NCI-H345 (cell line): ENCODE results near the gene KLHDC8B.
A peak's percentile ranks its signal among the peaks of the same experiment; 100 is the strongest.

Experiments
- DNase-seq: peaks from one replicate; lab custom pipeline; 2025; lab: John Stamatoyannopoulos, UW

The KLHDC8B gene

DNA sequence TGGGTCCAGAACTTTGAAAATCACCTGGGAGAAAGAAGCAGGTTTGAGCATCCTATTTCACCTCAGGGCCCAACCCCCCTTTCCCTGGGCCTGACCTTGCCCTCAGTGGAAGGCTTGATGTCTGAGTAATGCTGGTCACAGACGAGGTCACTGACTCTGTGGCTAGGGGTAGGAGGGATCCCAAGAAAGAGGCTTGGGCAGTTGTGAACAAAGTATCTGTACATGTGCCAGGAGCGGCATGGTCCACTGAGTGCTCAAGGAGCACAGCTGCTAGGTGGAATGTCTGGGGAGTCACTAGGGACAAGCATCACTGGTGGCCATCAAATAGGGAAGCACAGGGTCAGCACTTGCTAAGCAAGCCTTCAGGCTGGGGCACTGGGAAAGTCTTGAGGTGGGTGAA is 12.6 kb upstream of the KLHDC8B start:
- DNase-seq: no peak

DNA sequence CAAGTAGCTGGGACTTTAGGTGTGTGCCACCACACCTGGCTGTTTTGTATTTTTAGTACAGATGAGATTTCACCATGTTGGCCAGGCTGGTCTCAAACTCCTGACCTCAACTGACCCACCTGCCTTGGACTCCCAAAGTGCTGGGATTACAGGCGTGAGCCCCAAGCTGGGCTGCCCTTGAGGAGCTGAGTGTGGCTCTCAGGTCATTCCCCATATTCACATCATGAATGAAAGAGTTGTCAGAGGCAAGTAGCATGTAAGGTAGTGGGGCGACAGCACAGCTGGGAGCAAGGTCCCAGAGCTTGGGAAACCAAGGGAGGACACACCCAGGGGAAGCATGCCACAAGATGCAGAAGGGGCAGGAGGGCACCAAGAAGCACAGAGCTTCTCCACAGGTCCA is 10.2 kb upstream of the KLHDC8B start:
- no peak for DNase-seq

DNA sequence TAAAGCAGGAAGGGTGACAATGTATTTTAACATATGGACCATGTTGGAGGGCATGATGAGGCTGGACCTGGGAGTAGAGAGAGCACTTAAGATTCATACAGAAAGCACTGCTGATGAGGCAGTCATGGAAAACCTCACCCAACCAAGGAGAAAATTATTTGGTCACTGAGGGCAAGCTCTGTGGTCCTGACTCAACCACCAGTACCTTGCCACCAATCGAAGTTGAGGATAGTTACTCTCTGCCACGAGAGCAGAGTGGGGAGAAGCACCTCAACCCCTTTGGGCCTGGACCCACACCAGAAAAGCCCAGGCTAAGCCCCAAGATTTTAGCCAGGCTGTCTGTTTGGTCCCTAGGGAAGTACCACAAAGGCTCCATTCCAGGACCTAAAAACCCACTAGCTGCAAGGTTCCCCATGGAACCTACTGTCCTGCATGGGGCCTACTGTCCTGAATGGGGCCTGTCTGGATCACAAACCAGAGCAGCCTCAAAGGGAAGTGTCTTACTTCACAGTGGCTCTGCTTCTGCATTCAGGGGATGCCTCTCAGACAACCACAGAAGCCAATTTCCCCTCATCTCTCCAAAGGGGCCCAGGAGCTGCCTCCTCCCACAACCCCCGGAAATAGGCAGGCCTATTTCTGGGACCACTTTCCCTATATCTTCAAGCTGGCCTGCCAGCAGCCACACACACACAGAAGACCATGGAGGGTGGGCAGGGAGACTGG is 9.4 kb upstream of the KLHDC8B start:
- no peak for DNase-seq

DNA sequence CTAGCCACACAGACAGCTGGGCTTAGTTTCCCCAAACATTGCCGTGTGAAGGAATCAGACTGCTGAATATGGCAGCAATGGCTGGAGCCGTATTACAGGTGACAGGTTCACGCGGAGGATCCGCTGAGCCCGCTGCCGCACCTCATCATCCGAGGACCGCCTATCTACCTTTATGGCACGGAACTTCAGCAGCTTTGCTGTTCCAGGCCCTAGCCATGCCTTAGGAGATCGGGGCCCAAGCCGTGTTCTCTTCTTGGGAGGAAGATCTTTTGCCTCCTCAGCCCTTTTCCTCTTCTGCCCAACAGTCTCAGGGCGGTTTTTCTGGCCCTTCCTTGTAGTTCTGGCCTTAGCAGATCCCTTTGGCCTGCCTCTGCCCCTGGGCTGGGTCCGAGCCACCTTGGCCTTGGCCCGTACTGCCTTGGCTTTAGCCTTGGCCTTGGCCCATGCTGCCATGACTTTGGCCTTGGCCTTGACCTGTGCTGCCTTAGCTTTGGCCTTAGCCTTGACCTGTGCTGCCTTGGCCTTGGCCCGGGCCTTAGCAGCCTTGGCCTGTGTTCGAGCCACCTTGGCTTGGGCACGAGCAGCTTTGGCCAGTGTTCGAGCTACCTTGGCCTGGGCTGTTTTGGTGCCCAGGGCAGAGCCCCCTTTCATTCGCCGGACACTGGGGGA is 8.5 kb upstream of the KLHDC8B start:
- DNase-seq: no peak

DNA sequence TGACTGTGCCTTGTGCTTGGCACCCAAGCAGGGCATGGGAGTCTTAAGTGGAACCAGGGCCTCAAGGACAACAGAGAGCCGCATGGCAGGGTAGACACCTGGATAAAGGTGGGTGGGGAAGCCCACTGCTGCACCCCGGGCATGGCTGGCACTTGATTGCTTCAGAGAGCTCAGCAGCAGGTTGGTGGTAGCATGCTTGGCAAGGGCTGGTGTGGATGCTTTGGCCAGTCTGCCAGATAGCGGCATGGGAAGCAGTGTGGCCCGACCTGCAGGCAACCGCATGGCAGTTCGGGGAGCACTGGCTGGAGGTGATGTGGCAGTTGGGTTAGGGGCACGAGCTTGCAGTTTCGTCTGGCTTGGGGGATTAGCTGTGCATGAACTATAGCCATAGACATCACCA is 7.8 kb upstream of the KLHDC8B start:
- DNase-seq: no peak

DNA sequence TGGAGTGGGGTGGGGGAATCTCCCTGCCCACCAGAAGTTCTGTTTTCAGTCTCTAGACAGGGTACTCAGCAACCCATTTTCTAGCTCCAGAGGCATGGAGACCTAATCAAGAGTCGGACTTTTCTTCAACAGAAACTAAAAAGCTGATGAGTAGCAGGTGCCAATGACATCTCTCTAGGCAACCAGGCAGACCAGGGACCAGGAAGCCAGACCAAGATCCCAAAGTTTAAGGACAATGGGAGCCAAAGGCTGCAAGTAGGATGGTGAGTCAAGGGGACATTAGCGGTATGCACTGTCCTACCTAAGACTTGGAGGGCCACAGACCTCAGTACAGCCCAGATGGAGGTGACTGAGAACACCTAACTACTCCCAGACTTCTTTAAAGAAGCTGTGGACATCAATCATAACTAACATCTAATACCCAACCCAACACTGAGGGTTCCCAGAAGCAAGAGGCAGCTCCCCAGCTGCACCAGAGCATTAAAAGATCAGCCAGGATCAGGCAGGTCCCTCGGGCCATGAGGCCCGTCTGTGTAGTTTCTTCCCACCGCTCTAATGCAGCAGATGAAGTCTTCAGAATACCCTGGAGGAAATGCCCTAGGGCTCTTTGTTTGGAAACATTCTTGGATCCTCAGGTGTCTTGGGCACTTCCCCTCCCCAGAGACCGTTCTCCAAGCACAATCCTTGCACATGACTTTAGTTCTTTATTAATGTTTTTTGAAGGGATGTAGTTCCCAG is 6.2 kb upstream of the KLHDC8B start:
- DNase-seq: no peak

DNA sequence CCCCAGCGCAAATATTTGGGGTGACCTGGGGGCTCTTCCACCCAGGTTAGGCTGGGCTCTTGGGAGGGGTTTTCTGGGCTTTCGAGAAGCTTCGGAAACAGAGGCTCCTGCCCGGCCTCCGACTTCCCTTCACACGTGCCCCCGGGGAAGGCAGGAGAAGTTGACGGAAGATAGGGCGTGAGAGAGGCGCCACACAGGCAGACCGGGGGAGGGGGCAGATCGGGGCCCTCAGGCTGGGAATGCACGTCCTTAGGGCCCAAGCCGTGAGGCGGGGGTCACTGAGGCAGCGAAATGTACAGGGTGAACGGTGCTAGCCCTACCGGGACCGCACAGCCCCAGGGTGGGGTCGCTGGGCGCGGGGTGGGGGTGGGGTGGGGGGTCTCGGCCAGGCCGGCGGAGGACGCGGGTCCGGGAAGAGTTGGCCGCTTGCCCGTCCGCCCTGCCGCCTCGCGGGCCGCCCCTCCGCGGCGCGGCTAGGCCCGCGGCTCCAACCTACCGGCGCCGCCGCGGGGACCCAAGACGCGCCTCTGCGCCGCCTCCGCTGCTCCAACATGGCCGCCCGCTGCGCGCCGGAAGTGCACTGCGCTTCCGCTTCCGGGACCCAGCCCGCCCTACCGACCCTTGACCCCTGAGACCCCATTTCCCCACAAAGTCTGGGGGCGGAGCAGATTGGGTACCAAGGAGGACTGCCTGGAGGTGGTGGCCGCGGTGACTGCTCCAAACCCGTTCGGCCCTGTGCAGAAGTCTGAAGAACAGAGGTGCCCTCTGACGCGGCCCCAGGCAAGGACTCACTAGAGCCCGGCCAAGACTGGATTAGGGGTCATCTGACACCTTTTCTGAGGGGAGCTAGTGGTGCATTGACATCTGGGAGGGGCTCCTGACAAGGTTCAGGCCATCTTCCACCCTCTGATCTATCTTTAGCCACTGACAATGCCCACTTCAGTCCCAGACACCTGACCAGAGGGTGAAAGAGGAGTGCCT is 5.3 kb upstream of the KLHDC8B start, which contains the start of gene CCDC71:
Gene CCDC71 (minus strand): TSS at position 561 of the 981 bp plus-strand sequence. CDS start 2,123 bp downstream, outside the sequence.
- DNase-seq: peak; percentile 69

DNA sequence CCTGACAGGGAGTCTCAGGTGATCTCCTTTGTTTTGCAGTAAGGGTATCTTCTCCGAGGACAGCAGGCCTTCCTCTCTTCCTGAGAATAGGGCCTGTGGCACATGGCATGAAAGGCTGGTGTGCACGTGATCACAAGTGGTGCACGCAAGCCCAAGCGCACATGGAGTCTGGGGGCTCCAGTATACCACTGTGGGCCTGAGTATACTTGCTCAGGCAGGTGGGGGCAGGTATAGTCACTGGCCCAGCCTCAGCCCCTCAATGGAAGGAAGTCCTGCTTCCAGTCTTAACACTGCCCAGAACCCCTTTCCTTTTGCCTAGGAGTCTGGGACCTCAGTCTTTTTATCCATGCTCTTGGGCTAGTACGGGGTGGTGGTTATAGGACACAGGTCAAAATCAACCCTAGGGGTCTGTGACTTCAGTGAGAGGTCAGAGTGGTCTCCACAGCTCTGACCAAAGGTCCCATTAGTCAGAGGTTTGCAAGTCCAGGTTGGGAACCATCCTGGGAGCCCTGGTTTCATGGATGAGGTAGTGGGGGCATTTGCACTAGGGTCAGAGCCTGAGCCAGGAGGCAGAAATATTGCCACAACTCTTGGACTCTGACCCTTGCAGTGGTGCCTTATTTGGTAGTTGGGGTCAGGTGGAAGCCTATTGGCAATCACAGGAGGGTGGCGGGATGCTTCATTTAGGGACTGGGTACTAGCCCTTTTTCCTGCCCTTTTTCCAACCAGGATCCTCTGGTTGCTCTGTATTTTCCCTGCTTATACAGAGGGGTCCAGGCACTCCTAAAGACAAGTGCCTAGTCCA is 4.4 kb upstream of the KLHDC8B start:
- DNase-seq: no peak

DNA sequence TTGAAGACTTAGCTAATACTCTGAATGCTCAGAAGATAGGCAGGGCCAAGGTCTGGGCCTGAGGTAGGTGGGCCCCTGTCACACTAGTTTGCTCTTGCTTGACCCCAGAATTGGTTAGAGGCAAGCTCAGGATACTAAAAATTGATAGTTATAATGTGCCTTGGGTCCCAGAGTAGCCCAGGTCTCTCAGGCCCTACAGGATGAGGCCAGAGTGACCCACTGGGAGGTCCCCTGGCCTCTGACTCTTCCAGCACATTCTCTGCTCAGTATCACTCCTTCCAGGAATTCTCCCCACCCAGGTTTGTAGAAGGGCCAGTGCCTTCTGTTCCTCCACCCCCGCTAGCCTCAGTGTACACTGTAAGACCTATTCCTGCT is 667 bp upstream of the KLHDC8B start:
- no peak for DNase-seq

DNA sequence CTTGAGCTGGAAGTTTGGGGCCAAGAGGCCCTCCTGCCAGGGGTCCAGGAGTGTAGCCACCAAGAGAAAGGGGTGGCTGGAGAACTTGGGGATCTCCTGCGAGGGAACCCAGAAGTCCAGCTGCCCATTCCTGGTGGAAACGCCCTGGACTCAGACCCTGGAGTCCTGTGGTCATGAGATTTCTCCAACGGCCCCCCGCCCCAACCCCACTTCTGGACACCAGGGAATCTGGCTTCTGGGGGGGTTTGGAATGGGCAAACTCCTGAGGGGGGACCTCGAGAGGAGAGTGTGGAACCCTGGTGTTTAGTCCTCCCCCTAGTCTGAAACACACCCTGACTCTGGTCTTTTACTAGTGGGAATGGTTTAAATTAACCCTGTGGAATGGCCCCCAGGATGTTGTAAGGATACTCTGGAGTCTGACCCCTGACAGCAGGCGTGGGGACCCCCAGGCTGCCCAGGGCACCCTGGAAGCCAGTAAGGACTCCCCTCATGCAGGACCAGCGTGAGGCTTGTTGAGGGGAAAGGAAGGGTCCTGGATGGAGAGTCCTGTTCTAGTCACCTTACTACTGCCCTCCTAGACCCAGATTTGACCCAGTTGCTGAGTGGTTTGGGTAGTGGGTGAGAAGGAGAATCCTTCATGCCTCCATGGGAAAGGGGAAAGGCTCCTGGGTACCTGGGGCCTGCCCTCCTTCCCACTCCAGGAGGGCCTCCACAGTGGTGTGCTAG is 540 bp downstream of the KLHDC8B start:
- DNase-seq: no peak

DNA sequence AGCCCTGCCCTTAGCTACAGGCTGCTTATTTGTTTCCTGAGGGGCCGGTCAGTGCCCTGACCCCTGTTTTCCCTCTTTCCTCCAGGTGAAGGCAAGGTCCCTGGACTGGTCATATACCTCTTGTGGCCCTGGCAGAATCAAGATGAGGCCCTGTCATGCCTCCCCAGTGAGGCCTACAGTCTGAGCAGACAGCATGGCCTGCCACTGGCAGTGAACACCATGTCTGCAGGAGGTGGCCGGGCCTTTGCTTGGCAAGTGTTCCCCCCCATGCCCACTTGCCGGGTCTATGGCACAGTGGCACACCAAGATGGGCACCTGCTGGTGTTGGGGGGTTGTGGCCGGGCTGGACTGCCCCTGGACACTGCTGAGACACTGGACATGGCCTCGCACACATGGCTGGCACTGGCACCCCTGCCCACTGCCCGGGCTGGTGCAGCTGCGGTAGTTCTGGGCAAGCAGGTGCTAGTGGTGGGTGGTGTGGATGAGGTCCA is 1.2 kb downstream of the KLHDC8B start:
- peak; percentile 0 for DNase-seq

DNA sequence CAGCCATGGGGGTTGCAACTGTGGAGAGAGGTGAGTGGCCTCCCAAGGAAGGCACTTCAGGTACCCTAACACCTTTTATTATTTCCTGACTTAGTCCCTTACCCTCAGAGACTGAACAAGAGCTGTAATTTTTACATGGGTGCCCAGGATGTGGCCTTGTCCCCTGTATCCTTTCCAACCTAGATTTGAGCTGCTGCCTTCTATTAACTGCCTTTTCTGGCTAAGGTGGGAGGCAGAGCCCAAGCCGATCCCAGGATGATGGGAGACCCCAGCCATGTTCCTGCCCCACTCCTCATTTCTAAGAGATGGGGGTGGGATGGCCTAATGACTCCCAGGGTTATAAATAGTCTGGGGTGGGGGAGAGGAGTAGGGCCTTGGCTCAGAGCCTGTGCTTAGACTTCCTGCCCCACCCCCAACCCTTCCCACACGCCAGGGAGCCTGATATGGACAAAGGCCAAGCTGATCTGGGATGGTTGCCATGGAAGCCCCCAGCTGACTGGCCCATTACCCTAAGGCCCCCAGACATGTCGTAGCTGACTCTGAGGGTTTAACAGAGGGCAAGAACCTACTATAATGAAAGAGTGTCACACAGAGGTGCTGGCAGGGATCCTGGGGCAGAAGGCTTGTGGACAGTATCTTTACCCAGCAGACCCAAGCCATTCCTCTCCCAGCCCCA is 1.9 kb downstream of the KLHDC8B start:
- peak; percentile 48 for DNase-seq

DNA sequence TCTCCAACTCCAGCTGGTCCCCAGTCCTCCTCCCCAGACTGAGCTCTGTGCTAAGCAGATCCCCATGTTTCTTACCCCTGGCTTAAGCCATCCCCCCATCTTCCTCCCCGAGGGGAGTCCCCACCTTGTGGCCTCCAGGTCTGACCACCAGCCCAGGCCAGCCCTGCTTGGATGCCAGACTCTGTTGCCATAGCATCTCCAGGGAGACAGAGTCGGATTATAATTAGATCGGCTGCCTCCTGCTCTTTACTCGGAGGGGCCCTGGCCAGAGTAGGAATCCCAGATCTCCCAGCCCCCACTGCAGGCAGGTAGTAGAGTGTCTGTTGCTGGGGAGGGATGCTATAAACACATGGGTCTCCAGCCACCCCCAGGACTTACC is 2.4 kb downstream of the KLHDC8B start:
- DNase-seq: no peak

DNA sequence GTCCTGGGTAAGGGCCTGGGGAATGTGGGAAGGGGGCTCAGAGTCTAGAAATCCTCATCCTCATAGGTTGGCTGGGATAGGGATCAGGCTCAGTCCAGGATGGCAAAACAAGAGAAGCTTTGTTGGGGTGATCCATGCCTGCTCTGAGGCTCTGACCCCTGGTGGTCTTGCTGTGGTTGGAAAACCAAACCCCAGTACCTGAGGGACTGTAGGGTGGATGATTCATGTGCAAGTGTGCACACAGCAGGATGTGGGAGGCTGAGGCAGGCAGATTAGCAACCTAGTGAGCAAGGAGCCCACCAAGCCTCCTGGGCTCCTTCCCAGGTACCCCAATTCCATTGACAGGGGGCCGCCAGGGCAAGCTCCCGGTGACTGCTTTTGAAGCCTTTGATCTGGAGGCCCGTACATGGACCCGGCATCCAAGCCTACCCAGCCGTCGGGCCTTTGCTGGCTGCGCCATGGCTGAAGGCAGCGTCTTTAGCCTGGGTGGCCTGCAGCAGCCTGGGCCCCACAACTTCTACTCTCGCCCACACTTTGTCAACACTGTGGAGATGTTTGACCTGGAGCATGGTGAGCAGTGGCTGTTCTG is 3.1 kb downstream of the KLHDC8B start:
- DNase-seq: no peak

DNA sequence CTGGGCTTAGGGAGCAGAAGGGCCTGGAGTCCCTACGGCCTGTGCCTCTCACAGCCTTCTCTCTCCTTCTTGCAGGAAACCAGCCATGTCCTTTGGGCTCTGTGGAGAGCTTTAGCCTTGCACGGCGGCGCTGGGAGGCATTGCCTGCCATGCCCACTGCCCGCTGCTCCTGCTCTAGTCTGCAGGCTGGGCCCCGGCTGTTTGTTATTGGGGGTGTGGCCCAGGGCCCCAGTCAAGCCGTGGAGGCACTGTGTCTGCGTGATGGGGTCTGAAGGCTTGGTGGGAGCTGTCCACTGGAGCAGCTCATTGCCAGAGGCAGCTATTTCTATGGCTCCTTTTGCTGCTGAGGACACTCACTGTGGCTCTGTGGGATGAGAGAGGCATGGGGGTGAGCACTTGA is 4.1 kb downstream of the KLHDC8B start:
- DNase-seq: no peak

DNA sequence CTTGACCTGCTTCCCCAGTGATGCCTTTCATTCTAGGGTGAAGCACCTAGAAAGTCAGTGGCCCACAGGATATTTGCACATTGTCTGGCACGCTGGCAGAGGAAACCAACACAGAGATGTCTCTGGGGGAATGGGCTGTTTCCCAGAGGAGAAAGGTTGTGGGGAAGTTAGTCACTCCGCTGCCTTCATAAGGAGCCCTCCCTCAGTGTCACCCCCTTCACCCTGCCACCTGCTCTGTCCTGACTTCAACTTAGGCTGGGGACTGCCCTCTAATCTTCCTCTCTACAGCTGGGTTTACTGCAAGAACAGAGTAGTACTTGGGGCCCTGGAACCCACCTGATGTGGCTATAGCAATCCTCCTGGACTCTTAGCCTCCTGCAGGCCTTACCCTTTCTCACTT is 5.7 kb downstream of the KLHDC8B start:
- DNase-seq: no peak

DNA sequence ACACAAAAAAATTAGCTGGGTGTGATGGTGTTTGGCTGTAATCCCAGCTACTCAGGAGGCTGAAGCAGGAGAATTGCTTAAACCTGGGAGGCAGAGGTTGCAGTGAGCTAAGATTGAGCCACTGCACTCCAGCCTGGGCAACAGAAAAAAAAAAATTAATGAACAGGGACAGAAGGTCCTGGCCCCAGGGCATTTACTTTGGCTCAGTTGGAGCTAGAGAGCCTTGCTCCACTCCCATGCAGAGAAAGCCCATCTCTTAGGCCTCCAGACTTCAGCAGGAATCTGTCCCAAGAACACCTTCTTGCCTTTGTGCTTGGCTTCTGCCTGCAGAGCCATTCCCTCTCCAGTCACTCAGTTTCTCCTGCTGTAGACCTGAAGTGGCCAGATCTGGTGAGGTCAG is 8.7 kb downstream of the KLHDC8B start:
- DNase-seq: no peak

DNA sequence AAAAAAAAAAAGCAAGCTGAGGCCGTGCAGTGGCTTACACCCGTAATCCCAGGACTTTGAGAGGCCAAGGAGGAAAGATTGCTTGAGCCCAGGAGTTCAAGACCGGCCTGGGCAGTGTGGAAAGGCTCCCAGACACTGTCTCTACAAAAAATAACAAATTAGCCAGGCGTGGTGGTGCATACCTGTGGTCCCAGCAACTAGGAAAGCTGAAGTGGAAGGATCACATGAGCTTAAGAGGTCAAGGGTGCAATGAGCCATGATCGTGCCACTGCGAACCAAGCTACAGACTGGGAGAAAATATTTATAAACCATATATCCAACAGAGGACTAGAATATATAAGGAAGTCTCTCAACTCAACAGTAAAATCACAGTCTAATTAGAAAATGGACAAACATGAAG is 10.0 kb downstream of the KLHDC8B start:
- DNase-seq: no peak

DNA sequence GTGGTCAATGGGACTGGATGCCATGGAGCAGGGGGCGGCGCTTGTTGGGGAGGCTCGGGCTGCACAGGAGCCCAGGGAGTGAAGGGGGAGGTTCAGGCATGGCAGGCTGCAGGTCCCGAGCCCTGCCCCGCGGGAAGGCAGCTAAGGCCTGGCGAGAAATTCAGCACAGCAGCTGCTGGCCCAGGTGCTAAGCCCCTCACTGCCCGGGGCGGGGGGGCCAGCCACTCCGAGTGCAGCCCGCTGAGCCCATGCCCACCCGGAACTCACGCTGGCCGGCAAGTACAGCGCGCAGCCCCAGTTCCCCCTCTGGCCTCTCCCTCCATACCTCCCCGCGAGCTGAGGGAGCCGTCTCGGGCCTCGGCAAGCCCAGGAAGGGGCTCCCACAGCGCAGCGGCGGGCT is 11.3 kb downstream of the KLHDC8B start:
- no peak for DNase-seq
